Stimulated activated CD8-positive, alpha-beta memory T cell treated with anti-CD3 and anti-CD28 coated beads, Interleukin-7, amount 100 ng/mL, for 24 hours (primary cell): Measurements from ENCODE around the gene PHETA1.

Experiments
- DNase-seq: peaks from one replicate; pipeline ENCODE4 v3.0.0-alpha.2; 2020; ENCODE audit warnings: low read depth

PHETA1 gene, protein sequence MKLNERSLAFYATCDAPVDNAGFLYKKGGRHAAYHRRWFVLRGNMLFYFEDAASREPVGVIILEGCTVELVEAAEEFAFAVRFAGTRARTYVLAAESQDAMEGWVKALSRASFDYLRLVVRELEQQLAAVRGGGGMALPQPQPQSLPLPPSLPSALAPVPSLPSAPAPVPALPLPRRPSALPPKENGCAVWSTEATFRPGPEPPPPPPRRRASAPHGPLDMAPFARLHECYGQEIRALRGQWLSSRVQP

DNA sequence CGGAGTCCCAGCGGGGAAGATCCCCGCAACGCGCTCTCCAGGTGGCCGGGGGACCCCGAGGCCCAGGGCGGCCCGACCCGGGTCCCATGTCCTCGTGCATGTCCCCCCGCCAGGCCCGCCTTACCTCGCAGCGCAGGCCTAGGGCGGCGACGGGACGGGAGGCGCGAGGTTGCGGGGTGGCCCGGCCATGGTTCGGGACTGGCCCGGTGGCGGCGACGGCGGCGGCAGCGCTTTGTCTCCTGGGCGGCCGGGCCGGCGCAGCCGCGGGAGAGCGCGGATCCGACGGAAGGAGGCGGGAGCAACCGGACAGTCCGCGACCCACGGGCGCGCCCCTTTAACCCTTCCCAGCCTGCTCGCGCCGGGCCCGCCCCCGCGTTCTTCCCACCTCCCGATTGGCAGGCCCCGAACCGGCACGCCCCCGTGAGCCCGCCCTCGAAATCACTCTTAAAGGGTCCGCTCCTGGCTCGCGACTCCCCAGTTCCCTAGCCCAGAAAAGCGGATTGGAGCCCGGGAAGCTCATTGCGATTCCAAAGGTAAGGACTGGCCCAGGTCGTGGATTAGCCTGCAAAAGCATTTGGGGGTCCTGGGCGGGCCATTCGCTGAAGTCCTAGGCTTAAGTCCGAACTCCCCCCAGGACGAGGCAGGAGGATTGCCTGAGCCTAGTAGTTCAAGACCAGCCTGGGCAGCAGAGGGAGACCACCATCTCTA is at the start of gene PHETA1:
Gene PHETA1 (minus strand): TSS at position 308 of the 708 bp plus-strand sequence. CDS start 5,668 bp downstream, outside the sequence.
- peak; percentile 63 for DNase-seq

DNA sequence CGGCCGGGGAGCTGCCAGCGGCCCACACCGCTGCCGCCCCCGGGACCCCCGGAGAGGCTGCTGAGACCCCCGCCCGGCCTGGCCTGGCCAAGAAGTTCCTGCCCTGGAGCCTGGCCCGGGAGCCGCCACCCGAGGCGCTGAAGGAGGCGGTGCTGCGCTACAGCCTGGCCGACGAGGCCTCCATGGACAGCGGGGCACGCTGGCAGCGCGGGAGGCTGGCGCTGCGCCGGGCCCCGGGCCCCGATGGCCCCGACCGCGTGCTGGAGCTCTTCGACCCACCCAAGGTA is 49.6 kb upstream of the PHETA1 start:
- DNase-seq: no peak

DNA sequence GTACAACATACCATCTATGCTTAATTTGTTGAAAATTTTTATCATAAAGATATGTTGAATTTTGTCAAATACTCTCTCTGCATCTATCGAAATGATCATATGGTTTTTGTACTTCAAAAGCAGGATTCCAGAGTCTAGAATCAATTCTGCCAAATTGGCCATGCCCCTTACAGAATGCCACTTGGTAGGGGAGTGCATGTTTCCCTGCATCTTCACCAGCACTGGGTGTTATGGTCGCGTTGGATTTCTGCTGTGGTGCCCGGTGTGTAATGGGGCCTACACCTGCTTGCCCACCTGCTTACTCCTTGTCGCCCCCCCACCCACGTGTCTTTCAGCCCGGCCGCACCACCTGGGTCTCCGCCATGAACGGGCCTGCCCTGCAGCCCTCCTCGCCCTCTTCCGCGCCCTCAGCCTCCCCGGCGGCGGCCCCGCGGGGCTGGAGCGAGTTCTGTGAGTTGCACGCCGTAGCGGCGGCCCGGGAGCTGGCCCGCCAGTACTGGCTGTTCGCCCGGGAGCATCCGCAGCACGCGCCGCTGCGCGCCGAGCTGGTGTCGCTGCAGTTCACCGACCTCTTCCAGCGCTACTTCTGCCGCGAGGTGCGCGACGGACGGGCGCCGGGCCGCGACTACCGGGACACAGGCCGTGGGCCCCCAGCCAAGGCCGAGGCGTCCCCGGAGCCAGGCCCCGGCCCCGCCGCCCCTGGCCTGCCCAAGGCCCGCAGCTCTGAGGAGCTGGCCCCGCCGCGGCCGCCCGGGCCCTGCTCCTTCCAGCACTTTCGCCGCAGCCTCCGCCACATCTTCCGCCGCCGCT is 49.1 kb upstream of the PHETA1 start:
- DNase-seq: no peak

DNA sequence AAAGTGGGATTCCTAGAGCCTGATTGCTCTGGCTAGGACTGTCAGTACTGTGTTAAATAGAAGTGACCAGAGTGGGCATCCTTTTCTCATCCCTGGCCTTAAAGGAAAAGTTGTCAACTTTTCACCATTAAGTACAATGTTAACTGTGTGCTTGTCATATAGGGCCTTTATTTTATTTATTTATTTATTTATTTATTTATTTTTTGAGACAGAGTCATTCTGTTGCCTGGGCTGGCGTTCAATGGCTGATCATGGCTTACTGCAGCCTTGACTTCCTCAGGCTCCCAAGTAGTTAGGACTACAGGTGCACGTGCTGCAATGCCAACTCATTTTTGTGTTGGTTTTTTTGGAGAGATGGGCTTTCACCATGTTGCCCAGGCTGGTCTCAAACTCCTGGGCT is 48.4 kb upstream of the PHETA1 start:
- DNase-seq: no peak

DNA sequence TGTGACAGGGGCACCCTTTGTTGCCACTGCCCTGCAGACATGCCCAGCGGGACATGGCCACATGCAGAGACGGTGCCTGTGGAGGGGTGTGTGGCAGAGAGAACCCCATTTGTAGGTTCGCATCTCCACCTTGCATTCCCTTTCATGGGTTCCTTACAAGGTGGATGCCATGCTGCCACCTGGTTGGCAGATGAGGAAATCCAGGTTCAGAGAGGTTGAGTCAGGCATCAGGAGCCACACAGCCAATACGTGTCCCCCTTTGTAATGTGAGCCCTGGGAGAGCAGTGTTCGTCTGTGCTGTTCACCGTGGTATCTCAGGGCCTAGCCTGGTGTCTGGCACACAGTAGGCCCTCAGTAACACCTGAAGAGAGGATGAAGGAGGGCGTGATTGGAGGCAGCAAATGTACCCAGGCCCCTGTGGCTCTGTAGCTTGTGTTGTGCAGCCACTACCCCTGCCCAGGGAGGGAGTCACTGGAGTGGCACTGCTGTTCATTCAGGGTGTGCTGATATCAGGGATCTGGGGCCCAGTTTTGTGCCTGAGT is 45.9 kb upstream of the PHETA1 start:
- DNase-seq: no peak

DNA sequence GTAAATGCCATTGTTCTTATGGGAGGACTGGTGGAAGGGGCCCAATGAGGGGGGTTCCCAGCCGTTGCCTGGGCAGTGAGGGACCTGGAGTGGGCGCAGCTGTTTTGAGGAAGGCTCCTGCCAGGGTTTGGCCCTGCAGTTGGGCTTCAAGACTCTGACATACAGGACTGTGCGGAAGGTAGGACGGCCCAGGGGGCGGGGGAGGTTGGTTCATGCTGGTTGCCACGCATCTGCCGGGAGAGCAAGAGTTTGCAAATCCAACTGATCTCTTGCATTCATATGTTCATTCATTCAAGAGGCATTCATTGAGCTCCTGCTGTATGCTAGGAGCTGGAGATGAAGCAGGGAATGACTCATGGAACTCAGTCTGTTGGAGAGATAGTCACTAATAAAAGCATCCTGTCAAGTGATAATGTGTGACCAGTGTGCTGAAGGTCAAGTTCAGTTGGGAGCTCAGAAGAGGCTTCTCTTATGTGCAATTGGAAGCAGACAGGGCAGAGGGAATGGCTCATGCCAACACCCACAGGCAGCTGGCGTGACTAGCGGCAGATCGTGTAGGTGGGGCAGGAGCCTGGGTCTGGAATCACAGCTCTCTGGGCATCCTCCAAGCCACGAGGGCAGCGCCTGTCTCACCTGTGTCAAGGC is 44.7 kb upstream of the PHETA1 start:
- no peak for DNase-seq

DNA sequence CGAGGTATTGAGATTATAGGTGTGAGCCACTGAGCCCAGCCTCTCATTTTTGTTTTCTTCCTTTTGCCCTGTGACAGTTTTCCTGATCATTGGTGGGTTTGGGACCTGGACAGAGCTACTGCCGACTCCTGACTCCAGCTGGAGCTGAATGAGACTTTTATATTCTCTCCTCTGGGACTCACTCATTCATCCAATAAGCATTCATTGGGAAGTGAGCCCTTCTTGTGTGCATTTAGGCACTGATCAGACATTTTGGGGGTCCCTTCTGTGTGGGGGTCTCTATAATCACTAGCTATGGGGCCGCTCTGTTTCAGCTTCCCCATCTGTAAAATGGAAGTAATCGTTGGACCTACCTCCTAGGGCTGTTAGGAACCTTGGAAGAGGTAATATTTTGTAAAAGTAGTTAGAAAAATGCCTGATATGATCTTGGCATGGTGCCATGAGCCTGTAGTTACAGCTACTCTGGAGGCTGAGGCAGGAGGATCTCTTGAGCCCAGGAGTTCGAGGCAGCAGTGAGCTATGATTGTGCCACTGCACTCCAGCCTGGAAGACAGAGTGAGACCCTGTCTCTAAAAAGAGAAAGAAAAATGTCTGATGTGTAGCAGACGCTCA is 44.0 kb upstream of the PHETA1 start:
- no peak for DNase-seq

DNA sequence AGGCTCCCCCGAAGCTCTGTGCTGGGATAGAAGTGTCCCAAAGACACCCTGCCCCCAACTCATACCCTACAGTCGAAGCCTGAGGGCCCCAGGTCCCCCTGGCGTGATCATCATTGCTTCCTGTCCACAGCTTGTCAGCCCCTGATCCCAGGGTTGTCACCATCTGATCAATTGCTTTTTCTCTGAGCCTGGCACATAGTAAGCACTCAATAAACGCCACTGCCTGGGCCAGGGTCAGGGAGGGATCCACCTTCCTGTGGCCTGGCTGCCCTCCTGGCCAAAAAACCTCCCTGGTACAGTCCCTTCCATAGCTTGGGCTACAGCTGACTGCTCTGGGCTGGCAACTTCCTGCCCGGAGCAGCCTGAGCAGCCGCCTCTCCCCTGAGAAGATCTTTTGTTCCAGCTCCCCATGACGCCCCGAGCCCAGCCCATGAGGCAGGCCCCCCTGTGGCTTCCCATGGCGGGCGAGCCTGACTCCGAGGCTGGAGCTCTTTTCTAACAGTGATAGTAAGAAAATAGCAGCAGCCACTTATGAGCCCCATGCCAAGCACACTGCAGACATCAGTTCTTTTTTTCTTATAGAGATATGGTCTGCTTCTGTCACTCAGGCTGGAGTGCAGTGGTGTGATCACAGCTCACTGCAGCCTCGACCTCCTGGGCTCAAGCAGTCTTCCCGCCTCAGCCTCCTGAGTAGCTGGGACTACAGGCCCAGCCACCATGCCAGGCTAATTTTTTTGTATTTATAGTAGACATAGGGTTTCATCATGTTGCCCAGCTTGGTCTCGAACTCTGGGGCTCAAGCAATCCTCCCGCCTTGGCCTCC is 43.3 kb upstream of the PHETA1 start:
- no peak for DNase-seq

DNA sequence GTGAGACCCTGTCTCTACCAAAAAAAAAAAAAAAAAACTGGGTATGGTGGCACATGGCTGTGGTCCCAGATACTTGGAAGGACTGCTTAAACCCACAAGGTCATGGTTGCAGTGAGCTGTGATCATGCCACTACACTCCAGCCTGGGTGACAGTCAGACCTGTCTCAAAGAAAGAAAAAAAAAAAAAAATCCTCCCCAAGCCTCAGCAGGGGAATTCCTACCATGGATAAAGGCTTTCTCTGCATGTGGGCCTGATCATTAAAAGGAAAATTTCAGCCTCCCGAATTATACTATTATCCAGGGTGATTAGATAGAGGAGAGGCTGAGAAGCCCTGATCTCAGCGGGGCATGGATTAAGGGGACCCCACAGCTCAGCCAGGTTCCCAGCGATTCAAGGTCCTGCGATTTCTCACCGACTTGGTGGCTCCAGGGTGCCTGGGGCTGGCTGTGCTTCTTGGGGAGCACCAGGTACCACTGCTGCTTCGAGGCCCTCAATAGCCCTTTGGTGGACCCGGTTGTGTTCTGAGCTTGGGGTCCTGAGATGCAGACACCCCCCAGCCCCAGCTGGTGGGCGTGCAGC is 42.4 kb upstream of the PHETA1 start:
- no peak for DNase-seq

DNA sequence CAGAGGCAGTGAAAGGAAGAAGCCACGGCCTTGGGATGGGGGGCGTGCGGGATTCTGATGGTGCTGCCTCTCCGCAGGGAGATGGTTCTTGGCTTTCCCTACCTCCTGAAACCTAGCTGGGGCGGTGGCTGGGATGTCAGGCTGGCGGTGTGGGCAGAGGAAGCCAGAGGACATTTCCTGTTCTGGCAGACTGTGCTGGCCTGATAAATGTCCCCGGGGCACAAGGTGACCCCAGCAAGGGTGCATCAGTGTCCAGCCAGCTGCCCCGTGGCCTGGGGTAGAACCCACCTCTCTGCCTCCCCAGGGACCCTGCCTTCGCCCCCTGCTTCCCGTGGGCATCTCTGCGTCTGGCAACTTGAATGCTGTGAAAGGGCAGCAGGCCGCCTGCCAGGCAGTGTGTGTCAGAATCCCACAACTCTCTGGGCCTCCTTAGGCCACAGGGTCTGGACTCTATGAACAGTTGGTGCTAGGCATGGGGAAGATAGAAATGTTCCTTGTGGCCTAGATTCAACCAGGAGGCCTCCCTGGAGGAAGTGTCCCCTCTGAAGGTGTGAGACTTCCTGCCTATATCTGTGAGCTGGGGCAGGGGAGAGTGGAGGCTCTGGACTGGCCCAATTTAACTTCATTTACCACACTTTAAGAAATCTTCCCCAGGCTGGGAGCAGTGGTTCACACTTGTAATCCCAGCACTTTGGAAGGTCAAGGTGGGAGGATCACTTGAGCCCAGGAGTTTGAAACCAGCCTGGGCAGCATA is 41.7 kb upstream of the PHETA1 start:
- DNase-seq: no peak

DNA sequence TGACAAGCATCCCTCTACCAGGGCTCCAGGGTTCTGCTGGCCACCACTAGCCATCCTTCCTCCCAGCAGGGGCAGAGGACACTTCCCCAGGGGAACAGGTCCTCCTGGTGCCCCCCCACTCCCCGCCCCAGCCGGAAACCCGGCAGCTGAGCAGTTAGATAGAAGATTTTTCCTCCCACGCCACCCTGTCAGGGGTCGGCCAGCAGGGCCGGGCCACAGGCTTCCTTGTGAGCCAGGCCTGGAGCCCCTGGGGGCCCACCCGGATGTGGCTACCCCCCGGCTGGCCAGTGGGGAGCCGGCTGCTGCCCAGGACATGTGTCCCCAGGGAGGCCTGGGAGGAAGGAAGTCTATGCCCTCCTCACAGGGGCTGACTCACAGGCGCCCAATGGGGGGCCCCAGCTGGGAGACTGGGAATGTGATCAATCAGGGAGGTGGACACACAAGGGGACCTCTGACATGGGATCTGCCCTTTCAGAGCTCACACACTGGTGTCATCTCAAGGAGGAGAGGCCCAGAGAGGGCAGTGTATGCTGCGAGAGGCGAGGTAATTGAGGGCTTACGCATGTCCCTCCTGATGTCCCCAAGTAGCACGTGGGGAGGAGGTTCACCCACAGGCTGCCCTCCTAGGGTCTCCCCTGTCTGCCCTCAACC is 41.0 kb upstream of the PHETA1 start:
- no peak for DNase-seq

DNA sequence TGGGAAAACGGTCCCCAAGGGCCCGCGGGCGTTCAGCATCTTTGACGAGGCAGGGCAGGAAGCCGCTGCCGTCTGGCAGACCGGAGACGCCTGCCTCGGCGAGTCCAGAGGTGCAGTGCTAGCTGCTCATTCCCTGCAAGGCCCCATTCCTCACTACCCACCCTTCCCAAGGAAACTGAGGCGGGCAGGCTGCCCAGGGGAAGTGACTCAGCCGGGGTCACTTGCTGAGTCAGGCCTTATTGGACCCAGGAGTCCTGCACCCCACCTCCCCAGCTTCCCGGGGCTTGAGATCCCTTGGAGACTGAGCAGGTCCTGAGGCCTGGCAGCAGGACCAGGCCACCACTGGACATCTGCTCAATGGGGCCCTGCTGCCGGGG is 40.5 kb upstream of the PHETA1 start:
- DNase-seq: no peak

DNA sequence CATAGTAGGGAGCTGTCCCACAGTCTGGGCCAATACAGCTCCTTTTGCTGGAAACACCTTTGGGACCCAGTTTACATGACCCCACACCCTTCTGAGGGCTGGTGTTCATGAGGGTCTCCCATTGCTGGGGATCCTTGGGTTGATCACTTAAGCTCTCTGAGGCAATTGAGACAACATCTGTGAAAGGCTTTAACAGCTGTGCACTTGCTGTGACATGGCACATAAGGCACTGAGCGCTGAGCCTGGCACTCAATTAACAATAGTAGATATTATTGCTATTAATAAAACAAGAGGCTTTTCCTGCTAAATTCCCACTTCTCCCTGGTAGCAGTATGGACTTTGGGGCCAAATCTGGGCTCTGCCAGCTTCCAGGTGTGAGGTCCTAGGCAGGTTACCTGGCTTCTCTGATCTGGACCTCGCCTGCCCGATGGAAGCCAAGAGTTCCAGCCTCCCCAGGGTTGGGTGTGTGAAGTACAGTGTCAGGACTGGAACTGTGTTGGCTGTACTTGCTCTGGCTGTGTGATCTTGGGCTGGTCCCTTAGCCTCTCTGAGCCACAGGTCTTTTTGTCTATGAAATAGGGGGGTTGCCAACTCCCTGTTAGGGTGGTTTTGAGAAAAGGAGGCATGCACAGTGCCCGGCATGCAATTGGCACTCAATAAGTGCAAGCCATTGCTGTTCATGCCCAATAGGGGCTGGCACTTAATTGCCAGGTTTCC is 39.9 kb upstream of the PHETA1 start:
- no peak for DNase-seq

DNA sequence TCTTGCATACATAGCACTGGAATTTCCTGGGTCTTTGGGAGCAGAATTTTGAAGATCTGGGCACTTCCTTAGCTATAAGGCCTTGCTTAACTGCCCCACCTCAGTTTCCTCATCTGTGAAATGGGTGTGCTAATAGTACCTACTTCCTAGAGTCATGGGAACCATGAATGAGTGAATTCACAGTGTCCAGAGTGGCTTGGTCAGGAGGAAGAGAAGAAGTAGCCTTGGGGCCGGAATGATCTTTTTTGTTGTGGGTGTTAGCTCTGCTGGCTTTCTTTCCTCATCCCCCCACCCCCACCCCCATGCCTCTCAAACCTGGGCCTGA is 39.2 kb upstream of the PHETA1 start:
- DNase-seq: no peak

DNA sequence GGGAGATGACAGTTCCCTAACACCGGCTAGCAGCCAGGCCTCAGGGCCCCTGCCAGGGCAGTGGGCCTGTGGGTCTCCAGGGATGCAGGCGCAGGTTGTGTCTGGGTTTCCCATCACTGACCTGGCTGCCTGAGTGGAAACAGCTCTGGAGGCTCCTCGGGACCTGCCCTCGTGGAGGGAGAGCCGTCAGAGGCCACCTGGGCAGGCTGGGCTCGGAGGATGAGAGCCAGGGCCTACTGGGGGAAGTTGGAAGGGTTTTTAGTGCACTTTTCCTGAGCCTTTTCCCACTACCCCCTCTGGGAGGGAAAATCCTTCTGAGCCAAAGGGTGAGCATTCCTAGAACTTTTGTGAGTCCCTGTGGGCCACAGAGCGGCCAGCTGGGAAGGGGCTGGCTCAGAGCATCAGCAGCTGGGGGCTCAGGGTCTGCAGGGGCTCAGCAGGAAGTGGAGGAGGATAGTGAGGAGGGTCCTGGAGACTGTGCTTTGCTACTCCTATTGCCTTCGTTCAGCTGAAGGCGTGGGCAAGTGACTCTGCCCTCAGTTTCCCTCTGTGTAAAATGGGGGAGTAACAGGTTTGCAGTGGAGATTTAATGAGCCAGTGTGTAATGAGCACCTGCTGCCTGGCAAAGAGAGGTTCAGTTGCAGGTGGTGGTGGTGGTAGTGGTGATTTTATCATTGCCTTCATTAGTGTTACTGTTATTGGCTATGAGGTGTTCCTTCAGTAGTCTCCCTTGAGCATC is 38.7 kb upstream of the PHETA1 start:
- no peak for DNase-seq

DNA sequence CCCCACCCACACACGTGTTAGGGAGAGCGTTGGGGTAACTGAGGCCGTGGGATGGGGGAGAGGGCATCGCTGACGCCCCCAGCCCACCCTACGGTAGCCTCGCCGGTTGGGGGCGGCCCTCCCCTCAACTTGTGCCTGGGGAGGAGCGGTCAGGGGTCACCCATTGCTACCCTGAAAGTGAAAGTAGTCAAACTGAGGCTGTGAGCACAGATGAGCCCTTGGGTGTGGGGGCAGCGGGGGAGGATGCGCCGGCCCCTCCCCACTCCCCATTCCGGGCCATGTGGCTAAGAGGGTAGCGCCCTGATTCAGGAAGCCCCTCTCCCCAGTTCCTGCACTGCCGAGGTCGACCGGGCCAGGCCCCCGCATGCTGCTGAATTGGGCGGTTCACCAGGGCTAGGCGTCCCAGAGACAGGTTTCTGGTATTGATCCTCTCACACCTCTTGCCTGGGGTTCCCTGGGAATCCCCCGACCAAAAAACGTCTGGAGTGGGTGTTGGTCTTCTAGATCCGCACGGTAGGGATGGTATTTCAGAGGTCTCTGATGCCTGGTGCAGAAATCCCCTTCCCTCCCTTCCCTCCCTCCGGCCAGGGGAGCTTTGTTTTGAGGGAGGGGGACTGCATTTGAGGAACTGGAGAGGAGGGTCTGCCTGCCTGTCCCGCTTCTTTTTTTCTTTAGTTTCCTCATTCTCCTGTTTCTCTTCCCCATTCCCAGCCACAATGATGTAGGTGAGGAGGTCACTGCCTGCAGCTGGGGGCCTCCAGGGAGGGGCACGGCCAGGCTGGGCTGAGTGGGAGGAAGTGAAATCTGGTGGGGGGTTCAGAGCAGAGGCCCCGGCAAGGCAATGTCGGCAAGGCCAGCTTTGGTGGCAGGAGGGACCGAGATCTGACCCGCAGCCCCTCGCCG is 37.8 kb upstream of the PHETA1 start:
- DNase-seq: no peak

DNA sequence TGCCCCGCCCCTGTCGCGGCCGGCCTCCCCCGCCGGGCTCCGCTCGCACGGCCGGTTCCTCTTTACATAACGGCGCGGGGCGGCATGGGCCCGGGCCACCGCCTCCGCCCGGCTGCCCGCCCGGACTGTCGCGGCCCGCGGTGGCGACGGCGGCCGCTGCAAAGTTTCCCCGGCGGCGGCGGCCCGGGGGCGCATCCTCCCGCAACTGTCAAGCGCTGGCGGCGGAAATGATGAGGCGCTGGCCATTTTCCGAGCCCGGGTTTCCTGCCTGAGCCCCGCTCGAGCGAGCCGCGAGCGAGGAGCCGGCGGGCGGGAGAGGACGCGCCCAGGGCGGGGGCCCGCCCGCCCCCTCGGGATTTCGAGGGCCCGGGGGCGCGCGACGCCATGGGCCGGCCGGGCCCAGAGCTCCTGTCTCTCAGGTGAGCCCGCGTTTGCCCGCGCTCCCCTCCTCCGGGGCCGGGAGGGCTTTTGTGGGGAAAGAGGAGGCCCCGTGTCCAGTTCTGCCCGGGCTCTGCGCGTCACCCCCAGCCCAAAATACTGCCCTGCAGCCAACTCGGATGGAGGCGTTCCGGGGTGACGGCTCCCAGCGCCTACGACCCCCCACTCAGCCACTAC is 37.1 kb upstream of the PHETA1 start, which contains the start of gene SH2B3:
Gene SH2B3 (plus strand): TSS at position 65 of the 615 bp plus-strand sequence. CDS start 12,223 bp downstream, outside the sequence.
- peak; percentile 50 for DNase-seq
